IPS-NIHi7 (cell line): ENCODE data around the gene RASAL2.
A peak's percentile ranks its signal among the peaks of the same experiment; 100 is the strongest.
"Not testable (repeated sequence)": the region's sequence is repeated elsewhere in the genome, so short reads cannot be mapped to it uniquely, and the experiment has no call there.

ENCODE experiments used
- DNase-seq: peaks from one replicate; pipeline ENCODE4 v3.0.0; 2012; ENCODE audit warnings: mixed read lengths; ENCODE audit errors: extremely low spot score

RASAL2 gene

GRCh38 chr1:178165196-178165595 lies 71.3 kb downstream of the RASAL2 start:
- no peak for DNase-seq

GRCh38 chr1:178166429-178167024 lies 72.6 kb downstream of the RASAL2 start:
- no peak for DNase-seq

- DNase-seq, result no peak
Observed at GRCh38 chr1:178168536-178168935, 74.6 kb downstream of the RASAL2 start.

- no peak for DNase-seq
Observed at GRCh38 chr1:178169649-178170048, 75.7 kb downstream of the RASAL2 start.

- DNase-seq, result no peak
Observed at GRCh38 chr1:178172939-178173338, 79.0 kb downstream of the RASAL2 start.

- no peak for DNase-seq
Observed at GRCh38 chr1:178174539-178174938, 80.6 kb downstream of the RASAL2 start.

GRCh38 chr1:178180405-178180804 lies 86.5 kb downstream of the RASAL2 start:
- no peak for DNase-seq

GRCh38 chr1:178183796-178184195 lies 89.9 kb downstream of the RASAL2 start:
- DNase-seq, result no peak

GRCh38 chr1:178188306-178188705 lies 94.4 kb downstream of the RASAL2 start:
- DNase-seq, result no peak

GRCh38 chr1:178189814-178190213 lies 95.9 kb downstream of the RASAL2 start:
- peak; percentile 76 for DNase-seq

- DNase-seq, result no peak
Observed at GRCh38 chr1:178190881-178191280, 97.0 kb downstream of the RASAL2 start.

- DNase-seq, result no peak
Observed at GRCh38 chr1:178192686-178193085, 98.8 kb downstream of the RASAL2 start.

GRCh38 chr1:178196631-178197030 lies 102.7 kb downstream of the RASAL2 start:
- no peak for DNase-seq

GRCh38 chr1:178202095-178202494 lies 108.2 kb downstream of the RASAL2 start:
- not testable (repeated sequence) for DNase-seq

- DNase-seq, result not testable (repeated sequence)
Observed at GRCh38 chr1:178202546-178202945, 108.6 kb downstream of the RASAL2 start.

GRCh38 chr1:178208269-178208856 lies 114.5 kb downstream of the RASAL2 start:
- not testable (repeated sequence) for DNase-seq

GRCh38 chr1:178209935-178210334 lies 116.0 kb downstream of the RASAL2 start:
- DNase-seq, result no peak

- no peak for DNase-seq
Observed at GRCh38 chr1:178218550-178218949, 124.6 kb downstream of the RASAL2 start.

GRCh38 chr1:178220094-178220493 lies 126.2 kb downstream of the RASAL2 start:
- DNase-seq, result no peak

GRCh38 chr1:178223289-178223688 lies 129.4 kb downstream of the RASAL2 start:
- DNase-seq, result no peak

GRCh38 chr1:178224358-178224757 lies 130.5 kb downstream of the RASAL2 start:
- no peak for DNase-seq

- DNase-seq, result no peak
Observed at GRCh38 chr1:178230881-178231409, 137.0 kb downstream of the RASAL2 start.

GRCh38 chr1:178232108-178232507 lies 138.2 kb downstream of the RASAL2 start:
- no peak for DNase-seq

GRCh38 chr1:178232949-178233348 lies 139.0 kb downstream of the RASAL2 start:
- no peak for DNase-seq
